Activated CD4-positive, CD25-positive, alpha-beta regulatory T cell (primary cell): ENCODE measurements around the gene KDM2B.
A peak's percentile ranks its signal among the peaks of the same experiment; 100 is the strongest.
"Not testable (repeated sequence)": the region's sequence is repeated elsewhere in the genome, so short reads cannot be mapped to it uniquely, and the experiment has no call there.

Experiments used
- DNase-seq, 4 experiments: peaks; one replicate each; lab custom pipeline; 2025; lab: John Stamatoyannopoulos, UW

KDM2B gene

DNA sequence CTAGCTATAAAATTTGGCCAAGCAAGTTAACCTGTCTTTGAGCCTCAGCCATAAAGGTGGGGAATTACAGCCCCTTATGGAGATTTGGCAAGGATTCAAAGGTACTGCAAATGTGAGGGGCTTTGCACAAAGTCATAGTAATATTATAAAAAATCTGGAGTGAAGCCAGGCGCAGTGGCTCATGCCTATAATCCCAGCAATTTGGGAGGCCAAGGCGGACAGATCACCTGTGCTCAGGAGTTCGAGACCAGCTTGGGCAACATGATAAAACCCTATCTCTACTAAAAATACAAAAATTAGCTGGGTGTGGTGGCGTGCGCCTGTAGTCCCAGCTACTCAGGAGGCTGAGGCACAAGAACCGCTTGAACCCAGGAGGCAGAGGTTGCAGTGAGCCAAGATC, 4.1 kb upstream of the KDM2B start:
- not testable (repeated sequence) for DNase-seq

DNA sequence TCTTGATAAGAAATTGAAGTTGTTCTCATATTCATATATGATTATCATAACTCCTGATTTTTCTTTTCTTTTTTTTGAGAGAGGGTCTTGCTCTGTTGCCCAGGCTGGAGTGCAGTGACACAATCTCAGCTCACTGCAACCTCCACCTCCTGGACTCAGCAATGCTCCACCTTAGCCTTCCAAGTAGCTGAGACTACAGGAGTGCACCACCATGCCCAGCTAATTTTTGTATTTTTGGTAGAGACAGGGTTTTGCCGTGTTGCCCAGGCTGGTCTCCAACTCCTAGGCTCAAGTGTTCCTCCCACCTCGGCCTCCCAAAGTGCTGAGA, 2.5 kb upstream of the KDM2B start:
- DNase-seq, result not testable (repeated sequence)

DNA sequence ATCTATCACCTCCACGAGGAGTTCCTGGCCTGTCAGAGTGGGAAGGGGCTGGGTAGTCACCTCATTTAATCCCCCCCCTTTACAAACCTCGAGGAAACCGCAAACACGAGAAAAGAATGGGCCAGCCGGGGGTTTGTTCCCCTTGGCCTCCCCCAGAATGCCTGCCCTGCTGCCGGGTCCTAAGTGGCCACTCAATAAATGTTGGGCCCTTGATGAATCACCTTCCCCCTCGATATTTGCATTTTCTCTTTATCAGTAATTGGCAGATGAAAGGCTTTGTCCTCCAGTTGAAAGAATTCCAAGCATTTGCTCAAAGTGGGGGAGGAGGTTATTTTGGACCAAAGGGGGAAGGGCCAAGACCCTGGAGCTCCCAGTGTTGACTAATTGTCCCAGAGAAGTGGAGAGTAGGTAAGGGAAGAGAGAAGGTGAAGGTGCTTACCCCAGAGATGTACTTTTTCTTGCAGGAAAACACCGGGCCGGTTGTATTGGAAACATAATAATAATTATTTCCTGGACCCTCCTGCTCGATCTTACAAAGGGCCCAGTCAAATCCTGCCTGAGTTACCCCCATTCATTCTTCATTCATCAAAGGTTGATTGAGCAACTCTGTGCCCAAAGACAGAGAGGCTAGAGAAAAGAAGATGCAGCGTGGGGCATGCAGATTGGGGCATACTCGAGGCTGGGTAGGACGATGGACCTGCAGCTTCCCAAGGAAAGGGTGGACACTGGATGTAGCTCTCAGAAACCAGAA, 1.9 kb upstream of the KDM2B start:
- no peak for DNase-seq

DNA sequence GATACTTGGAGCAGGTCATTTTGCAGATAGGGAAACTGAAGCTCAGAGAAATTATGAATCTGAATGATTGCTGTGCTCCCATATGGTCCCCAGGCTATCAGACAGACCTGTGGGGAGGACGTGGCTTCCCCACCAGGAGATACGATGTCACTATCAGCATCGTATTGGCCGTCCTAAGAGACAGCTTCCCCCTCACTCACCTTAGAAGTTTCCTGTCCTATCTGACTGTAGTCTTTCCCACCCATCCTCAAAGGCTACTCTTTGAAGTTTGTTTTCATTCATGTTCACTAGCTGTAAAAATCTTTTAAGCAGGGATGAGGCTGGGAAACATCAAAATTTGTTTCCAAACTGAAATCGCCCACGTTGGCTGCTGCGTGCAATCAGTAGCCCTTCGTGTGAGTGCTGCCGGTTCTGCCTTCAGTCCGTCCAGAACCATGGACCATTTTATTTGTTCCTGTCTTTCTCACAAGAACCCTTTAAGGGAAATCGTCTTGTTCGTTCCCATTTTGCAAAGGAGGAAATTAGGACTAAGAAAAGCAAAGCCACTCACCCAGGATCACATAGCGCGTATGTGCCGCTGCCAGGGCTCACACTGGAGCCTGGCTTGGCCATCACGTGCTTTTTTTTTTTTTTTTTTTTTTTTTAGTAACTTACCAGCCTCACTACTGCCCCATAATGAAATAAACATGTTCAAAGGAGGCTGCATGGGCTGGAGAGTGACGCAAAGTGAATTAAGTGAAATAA, 1.0 kb upstream of the KDM2B start:
- no peak for DNase-seq

DNA sequence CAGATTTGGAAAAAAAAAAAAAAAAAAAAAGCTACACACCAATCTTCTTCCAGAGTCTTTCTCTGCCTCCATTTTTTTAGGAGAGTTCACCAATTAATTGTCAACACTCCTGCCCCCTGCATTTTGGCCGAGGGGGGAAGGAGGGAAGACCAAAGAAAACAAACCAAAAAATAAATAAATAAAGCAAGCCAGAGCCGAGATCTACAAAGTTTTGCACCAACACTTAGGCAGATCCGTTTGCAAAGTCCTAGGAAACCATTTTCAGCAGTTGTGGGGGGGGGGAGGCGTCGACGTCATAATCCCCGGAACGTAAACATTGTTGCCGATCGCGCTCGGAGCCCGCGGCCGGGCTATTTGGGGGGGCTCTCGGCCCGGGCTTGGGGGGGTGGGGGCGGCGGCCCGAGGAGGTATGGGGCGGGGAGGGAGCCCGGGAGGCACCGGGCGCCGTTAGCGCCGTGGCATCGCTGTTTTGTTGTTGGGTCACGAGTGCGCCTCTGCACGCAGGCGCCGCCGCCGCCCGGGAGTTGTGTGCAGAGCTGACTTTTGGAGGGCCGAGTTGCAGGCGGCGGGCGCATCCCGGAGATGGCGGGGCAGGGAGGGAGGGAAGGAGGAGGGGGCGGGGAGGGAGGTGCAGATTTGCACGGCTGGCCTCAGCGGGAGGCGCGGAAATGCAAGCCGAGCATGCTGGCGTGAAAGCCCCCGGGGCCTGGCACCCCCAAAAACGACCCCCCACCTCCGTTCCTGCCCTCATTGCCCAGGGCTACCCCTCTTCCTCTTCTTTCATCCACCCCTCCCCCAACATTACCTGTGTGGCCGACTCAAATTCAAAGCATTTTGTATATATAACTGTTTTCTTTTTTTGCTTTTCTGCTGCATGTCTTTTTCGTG, 598 bp downstream of the KDM2B start:
- DNase-seq, result peak; percentile 34 to 68 (median 57)

DNA sequence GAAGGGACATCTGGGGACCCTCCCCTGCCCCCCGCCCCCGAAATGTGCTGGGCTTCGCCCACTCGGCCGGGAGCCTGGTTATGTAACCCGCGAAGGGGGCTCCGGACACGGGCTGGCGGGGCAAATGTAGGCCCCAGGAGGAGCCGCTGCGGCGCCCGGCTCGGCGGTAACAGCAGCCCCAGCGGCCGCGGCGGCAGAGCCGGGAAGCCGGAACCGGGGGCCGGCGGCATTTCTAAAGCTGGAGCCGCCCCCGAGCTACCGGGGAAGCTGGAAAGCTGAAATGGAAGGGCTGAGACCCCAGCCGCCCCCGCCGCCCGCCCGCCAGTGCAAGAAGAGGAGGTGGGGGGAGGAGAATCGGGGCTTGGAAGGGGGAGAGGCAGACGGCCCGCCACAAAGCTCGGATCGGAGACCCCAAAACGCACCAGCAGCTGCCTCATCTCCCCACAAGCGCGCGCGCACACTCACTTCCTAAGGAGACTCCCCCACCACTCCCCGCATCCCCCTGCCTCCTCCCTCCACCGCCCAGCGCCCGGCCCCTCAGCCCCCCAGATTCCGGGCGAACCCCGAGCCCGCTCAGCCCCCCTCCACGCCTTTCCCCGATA, 1.5 kb downstream of the KDM2B start:
- DNase-seq, result peak in 1 of 4 experiments; percentile 12

DNA sequence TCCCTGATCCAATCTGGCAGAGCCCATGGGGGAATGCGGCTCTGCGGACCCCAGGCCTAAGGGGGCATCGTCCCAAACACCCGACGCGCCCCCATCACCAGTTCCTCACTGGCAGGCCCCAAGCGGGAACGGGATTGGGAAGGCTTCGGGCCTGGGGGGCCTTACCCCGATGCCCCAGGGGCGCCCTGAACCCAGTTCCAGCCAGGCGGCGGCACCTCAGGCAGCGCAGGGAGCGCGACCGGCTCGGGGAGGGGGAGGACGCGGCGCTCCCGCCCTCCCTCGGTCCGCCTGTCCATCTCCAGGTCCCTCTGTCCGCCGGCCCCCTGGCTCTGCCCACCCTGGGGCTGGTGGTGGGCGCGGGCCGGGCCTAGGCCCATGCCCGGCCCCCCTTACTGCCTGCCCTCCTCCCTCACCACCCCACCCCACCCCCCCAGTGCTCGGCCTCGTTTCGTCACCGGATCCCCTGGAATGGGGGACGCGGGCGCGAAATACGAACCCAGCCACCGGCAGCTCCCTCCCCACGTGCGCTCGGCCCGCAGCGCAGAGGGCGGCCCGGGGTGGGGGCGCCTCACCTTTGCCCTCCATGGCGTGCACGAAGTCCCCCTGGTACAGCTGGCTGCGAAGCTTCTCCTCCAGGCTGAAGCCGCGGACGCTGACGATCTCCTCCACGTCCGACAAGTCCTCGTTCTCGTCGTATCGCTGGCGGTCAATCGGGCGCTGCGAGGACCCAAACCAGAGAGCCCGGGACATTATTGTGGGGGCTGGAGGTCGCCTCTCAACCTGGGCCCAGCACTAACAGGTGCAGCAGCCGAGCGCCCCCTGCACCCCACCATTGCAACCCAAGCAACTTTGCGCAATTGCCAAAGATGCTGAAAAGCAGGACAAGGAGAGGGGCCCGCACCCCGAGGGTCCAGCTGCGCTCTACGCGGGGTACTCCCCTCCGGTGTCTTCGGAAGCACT, 2.3 kb downstream of the KDM2B start:
- no peak for DNase-seq

DNA sequence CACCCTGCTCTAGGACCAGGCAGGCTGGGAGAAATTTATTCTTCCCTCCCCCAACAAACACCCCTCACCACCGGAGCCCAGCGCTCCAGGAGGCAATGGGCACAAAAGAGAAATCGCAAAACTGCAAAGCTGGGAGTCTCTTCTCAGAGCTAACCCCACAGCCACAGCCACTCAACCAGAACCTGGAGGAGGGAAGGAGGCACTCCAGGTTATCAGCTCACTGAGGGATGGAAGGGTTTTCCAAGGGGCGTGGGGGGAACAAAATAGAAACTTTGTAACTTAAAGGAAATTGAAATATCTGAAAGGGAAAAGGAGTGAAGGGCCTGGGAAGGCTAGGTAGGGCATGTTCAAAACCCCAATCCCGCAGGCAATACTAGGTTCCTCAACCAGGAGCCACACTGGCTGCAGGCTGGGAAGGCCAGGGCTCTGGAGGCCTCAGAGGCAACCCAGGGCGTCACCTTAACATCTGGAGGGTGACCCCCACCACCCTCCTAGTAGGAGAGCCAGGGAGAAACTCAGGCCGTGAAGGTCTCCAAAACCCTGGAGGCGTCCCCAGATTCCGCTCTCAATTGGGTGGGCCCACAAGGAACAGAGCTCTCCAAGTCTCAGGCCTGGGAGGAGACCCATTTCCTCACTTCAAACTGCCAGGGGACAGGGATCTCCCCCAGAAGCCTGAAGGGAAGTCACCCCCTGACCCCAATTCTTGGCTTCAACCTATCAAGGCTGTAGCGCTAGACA, 3.2 kb downstream of the KDM2B start:
- no peak for DNase-seq

DNA sequence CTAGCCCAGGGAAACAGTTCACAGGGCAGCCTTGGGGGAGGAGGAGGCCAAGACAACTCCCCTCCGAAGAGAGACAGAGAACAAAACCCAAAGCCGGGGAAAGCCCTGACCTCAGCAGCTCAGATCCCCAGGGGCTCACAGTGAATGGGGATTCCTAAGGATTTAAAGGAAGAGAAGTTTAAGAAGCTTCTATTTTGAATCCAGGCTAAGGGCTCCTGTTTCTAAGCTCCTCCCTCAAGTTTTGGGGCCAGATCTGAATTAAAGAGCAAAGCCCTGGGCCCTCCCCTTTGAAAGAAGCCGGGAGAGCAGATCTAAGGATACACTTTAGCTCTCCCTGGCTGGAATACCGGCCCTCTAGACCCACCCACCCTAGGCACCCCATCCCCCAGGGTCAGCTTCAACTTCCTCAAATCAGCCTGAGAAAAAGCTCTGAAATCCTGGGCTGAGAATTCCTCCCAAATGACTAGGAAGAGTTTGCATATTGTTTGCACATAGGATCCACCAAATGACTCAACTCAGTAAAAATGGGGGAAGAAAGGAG, 3.9 kb downstream of the KDM2B start:
- no peak for DNase-seq

DNA sequence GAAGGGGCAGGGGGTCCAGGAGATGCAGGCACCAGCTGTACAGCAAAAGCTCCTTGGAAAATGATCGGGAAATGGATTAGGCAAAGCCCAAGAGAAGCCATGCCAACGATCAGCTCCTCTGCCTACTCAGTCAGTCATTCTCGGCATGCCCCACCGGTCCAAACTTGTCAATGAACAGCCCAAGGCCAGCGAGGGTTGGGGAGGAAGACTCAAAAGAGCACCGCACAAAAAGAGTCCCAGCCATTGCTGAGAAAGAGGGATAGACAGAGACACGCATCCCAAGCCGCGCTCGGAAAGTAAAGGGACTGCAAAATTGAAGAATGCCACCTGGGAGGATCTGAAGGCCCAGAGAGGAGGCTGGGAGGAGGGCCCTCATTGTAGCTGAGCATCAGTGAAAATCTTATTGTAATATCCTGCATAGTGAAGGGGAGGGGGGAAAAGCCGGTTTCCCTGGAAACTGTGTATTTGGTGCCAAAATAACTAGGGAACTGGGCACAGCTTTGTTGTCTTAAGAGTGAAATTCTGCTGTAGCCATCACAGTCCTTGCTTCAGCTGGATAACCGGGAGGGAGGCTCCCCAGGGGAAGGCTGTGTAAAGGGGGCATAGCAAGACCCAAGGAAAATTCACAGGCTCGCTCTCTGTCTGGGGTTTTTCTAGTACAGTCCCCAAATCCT, 4.7 kb downstream of the KDM2B start:
- no peak for DNase-seq

DNA sequence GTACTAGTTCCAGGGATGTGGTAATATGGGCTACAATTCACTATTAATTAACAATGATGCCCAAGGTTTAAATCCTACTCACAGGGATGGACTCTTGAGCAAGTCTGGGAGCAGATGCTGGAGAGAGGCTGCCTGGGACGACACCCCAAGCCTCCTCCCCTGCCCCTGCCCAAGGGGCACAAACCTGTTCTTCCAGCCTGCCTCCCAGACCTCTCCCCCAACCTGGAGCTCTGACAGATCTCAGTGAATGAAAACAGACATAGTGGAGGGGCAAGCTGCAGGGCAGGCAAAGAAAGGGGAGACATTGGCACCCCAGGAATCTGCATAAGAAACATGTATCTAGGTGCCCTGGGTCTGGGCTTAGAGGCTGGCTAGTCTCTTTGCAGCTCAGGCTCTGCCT, 5.8 kb downstream of the KDM2B start:
- no peak for DNase-seq

DNA sequence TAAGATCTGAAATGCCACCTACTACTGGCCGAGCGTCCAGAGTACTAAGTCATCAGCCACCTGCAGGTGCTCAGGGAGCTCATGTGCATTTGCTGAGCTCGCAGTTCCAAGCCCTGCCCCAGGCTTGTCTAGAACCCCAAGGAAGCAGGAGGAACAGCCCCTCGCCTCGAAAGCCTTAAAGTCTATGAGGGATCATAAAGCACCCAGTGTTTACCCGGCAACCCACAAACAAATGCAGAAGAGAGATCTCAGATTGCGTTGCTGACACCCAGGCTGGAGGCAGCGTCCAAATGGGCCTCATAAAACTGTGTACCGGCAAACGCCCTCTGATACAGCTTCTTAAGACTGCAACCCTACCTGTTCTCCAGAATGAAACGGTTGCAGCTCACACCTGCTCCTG, 6.8 kb downstream of the KDM2B start:
- no peak for DNase-seq

DNA sequence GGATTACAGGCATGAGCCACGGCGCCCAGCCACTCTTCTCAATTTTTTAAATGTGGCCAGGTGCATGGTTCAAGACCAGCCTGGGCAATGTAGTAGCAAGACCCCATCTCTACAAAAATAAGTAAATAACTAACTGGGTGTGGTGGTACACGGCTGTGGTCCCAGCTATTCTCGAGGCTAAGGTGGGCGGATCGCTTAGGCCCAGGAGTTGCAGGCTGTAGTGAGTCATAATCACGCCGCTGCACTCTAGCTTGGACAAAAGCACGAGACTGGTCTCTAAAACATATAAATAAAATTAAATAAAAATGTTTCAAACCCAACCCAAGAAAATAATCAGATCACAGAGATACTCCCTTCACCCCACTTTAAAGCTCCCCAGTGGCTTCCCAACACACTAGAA, 8.9 kb downstream of the KDM2B start:
- no peak for DNase-seq

DNA sequence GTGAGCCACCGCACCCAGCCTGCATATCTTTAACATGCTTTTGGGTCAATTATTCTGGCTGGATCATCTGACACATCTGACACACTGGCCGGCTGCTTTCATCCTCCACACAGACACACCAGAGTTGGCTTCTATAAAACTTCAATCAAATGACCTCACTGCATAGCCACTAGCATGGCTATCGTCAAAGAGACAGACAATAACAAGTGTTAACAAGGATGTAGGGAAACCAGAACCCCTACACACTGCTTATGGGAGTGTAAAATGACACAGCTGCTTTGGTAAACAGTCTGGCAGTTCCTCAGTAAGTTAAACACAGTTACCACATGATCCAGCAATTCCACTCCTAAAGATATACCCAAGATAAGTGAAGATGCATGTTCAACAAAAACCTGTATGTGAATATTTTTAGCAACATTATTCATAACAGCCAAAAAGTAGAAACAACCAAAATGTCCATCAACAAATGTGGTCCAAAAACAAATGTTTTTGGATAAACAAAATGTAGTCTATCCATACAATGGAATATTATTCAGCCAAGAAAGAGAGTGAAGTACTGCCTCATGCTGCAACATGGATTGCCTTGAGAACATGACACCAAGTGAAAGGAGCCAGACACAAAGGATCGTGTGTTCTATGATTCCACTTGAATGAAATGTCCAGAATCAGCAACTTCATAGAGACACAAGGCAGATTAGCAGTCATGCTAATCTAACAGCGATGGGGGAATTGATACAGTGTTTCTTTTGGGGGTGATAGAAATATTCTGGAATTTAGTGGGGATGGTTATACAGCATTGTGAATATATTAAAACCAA, 10.1 kb downstream of the KDM2B start:
- no peak for DNase-seq

DNA sequence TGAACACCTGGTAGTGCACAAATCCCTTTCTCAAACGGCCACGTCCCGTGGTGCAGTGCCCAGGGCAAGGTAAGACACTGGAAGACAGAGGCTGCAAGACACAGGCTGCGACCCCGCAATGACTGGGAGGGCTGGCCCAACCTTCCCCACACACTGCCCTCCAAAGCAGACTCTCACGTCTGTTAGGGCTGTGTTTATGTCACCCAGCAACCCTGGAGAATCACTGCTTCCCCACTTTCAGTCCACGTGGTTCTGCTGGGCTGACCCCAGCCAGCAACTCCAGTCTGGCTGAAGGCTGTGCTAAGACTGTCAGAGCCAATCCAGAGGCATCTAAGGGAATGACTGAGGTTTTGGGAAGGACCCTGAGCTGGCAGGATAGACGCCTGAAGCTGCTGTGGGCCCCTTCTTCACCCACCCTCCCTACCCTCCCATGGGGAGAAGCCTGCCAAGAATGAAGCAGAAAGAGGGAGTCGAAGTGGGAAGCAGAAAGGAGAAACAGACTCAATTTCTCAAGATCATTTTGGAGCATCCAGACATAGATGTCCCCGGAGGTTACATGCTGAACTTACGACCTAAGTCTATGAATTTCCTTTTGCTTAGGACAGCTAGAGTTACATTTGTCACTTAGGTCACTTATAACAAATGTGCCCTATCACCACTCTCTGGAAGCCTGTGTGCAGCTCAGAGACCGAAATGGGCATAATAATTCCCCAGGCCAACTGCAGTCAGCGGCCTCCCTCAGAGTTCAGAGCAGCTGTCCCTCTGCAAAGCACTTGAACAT, 11.7 kb downstream of the KDM2B start:
- DNase-seq, result no peak

DNA sequence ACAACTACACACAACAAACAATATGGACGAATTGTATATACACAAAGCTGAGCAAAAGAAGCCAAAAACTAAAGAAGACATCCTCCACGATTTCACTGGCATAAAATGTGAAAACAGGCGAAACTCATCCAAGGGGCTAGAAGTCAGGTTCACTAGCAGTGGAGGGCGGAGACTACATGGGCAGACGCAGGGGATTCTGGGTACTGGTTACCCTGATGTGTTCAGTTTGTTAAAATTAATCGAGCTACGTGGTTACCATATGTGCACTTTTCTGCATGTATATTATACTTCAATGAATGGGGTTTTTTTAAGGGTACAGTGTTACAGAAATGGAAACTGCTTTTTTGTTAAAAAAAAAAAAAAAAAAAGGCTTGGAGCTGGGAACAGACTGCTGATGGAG, 12.3 kb downstream of the KDM2B start:
- no peak for DNase-seq

DNA sequence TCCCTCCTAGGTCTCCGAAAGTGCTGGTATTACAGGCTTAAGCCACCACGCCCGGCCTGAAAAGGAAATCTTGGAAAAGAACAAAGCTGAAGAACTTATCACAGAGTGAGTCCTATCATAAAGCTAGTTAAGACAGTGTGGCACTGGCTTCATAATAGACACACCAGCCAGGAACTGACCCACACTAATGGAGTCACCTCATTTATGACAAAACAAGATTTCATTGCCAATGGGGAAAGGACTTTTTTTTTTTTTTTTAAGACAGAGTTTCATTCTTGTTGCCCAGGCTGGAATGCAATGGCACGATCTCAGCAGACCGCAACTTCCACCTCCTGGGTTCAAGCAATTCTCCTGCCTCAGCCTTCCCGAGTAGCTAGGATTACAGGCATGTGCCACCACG, 15.7 kb downstream of the KDM2B start:
- no peak for DNase-seq

DNA sequence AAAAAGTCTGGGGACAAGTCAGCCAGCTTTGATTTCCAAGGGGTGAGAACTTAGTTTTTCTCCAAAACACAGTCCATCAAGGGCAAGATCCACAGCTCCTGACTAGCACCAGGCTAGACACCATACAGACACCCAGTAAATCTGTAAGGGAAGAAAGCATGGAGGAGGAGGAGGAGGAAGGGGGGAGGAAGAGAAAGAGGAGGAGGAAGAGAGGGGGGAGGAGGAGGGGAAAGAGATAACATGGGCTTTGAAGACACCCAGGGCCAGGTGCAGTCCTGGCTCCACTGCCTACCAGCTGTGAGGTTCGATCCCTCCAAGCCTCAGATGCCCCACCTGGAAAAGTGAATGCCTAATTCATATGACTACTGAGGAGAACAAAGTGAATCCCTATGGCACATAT, 18.3 kb downstream of the KDM2B start:
- no peak for DNase-seq
